ENCODE measurements around the gene NGF.
"Not testable (repeated sequence)": the region's sequence is repeated elsewhere in the genome, so short reads cannot be mapped to it uniquely, and the experiment has no call there.

The NGF gene

DNA sequence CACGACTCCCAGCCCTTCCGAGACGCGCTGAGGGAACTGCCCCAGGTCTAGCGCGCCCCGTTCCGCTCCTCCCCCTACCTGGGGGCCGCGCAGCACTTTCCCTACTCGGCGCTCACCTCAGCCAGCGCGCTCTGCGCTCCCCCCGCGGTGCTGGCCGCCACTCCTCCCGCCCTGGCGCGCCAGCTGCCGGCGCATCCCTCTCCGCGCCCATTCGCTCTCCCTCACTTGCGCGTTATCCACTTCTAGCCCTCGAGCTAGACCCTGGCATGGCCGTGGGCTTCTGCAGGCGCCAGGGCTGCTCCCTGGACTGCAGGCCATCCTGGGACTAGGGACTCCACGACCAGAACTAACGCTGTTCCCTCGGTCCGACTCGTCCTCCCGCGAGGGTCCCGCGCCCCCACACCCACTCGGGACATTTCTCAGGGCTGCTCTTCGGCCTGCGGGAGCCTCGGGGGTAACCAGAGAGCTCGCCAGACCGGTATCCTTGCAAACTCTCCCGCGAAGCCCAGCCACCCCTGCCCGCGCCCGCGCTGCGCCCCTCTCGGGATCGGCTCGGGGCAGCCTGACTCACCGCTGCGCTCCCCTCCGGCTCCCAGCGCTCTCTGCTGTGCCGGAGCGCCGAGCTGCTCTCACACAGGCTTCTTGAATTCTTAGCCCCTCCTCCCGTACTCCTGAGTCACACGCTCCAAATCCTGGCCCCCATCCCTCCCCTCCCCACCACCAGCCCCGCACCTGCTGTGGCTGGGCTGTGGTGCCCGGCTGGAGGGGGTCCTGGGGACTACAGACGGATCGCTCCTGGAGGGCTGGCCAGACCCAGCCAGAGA is at the start of gene NGF:
NGF (minus strand) TSS at position 617 of the 824 bp plus-strand sequence. CDS start 51,454 bp downstream, outside the sequence.
- no peak for DNase-seq (ENCODE audit: low read depth in 2 of 3, low spot score in 2 of 3)

DNA sequence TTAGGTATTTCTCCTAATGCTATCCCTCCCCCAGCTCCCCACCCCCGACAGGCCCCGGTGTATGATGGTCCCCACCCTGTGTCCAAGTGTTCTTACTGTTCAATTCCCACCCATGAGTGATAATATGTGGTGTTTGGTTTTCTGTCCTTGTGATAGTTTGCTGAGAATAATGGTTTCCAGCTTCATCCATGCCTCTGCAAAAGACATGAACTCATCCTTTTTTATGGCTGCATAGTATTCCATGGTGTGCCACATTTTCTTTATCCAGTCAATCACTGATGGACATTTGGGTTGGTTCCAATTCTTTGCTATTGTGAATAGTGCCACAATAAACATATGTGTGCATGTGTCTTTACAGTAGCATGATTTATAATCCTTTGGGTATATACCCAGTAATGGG is 45.4 kb upstream of the NGF start:
- DNase-seq (ENCODE audit: low read depth in 2 of 3, low spot score in 2 of 3): not testable (repeated sequence)

DNA sequence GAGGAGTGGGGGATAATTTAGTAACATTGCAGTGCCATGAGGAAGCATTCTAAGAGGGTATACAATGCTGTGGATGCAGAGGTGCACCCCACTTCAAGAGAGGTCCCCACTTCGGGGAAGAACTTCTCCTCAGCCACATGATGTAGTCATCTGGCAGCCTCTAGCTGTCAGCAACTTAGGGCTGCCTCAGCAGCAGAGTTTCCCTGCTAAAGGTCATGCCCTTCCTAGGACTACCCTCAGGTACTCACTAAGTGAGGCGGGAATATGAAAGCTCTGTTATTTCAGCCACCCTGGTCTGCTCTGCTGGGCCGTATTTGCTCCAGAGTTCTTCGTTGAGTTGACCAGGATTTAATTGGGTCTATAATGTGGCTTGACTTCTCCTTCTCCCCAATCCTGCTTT is 41.9 kb upstream of the NGF start:
- no peak for DNase-seq (ENCODE audit: low read depth in 2 of 3, low spot score in 2 of 3)

DNA sequence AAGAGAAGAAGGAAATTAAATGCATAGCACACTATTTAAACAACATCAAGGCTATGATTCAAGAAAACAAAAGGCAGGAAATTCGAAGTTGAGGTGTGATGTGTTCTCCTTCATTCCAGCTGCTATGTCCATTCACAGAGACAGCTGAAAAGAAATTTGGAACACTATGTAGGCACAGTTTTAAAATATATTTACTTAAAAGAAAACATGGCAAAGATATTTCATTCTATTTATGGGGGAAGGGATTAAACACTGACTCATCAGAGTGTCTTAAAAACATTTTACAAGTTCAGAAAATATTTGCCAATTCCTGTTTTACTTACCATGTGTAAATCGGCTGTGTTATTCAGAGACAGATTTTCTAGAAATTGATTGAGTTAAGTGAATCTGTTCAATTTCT is 39.4 kb upstream of the NGF start:
- no peak for DNase-seq (ENCODE audit: low read depth in 2 of 3, low spot score in 2 of 3)

DNA sequence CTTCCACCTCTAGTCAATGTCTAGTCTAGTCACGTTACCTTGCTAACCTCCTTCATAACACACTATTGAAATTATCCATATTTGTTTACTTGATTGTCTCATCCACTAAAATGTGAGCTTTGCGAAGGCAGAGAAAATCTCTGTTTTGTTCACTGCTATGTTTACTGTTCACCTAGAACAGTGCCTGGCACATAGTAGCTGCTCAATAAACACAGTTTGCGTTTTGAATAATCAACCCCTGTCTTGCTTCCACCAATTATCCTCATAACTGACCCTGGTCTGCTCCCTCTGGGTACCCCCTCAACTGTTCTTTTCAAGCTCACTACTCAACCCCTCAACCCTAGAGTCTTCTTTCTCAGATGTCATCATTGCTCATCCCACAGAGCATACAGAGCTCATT is 36.5 kb upstream of the NGF start:
- no peak for DNase-seq (ENCODE audit: low read depth in 2 of 3, low spot score in 2 of 3)

DNA sequence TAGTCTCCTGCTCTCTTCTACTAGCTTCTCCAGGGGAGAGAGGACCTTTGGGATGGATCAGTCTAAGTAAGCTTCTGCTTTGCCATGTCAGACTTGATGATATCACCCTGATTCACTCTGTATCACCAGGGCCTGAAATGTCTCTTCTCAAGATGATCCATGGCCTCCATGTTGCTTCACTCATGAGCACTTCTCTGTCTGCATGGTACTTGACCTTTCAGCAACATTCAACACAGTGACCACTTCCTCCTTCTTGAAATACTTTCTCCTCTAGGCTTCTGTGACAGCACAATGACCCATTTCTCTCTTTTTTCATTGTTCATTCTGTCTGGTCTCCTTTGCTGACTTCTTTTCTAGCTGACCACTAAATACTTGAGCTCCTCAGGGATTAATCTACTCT is 35.3 kb upstream of the NGF start:
- DNase-seq (ENCODE audit: low read depth in 2 of 3, low spot score in 2 of 3): no peak

DNA sequence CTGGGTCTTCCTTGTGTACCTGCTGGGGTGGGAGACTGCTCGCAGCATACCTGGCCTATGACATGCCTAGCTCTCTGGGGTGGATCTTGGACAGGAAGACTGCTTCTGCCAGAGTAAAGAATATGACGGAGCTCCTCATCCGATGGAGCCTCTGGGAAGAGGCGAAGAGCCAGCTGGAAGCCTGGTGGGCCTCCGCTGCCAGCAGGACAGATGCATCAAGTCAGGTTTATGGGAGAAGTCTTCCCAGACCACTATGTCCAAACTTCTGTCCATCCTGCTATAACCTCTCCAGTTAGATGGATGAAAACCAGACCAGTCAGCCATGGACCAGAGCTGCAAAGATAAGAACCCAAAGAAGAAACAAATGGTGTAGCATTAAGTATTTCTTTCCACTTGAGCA is 27.7 kb upstream of the NGF start:
- no peak for DNase-seq (ENCODE audit: low read depth in 2 of 3, low spot score in 2 of 3)

DNA sequence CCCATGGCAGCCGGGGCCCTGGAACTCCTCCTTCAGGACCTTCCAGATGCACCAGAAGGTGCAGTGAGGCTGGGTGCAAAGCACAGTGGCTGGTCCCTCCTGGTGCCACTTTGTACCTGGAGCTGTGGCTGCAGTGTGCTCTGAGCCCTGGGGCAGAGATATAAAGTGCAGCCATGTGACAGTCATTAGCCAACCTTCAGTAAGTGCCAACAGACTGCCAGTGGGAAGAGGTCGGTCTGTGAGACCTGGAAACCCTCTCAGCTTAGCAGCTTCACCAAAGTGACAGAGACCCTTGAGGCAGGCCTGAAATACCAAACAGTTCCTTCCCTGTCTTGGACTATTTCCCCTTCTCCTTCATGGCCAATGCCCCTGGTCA is 26.7 kb upstream of the NGF start:
- DNase-seq (ENCODE audit: low read depth in 2 of 3, low spot score in 2 of 3): no peak

DNA sequence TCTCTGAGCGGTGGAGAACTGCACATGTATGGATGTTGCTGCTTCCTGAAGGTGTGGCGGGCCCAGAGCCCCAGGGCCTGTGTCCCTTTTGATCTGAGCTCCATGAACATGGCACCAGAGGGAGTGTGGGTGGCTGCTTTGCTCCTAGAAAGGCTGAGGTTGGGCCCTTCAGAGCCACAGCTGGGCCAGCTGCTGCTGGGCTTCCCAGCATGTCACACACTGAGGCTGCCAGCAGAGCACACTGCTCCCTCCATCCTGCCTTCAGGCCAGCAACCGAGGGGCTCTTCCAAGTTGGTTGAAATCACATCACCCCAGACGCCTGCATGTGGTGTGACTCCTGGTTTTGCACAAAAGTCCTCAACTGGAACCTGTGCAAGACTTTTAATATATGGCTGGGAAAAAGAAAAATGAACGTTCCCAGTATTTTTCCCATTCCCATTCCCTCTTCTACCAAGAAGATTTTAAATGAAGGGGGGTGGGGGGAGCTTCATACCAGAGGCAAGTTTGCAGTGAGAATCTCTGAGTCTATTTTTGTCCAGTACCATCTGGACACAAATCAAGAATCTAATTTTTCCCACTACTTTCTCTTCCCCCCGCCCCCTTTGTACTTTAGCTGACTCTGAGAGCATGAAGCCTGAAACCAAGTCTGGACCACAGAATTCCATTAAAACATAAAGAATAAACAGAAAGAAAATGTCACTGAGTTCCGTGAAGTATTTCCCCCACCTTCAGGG is 26.2 kb upstream of the NGF start:
- no peak for DNase-seq (ENCODE audit: low read depth in 2 of 3, low spot score in 2 of 3)

DNA sequence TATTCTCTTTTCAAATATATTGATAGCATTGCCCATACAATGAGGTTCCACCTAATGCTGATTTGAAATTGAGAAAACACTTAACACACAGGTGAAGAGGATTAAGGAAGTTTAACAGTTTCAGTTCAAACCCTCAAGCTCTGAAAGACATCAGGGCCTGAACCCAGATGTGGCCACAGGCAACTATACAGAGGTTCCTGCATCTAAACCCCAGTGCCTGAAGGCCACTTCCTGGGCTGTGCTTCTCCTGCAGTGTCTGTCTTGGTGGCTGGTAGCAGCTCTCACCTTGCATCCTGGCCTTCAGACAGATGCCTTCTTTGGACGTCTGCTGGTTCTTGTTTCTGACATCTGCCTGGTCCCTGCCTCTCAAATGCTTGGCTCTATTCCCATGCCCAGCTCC is 25.1 kb upstream of the NGF start:
- no peak for DNase-seq (ENCODE audit: low read depth in 2 of 3, low spot score in 2 of 3)

DNA sequence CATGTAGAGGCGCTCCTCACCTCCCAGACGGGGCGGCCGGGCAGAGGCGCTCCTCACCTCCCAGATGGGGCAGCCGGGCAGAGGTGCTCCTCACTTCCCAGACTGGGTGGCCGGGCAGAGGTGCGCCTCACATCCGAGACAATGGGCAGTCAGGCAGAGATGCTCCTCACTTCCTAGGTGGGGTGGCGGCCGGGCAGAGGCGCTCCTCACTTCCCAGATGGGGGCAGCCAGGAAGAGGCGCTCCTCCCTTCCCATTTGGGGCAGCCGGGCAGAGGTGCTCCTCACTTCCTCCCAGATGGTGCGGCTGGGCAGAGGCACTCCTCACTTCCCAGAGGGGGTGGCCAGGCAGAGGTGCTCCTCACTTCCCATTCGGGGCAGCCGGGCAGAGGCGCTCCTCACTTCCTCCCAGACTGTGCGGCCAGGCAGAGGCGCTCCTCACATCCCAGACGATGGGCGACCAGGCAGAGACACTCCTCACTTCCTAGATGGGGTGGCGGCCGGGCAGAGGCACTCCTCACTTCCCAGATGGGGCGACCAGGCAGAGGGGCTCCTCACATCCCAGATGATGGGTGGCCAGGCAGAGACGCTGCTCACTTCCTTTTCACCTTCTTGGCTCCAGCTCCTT is 22.6 kb upstream of the NGF start:
- not testable (repeated sequence) for DNase-seq (ENCODE audit: low read depth in 2 of 3, low spot score in 2 of 3)

DNA sequence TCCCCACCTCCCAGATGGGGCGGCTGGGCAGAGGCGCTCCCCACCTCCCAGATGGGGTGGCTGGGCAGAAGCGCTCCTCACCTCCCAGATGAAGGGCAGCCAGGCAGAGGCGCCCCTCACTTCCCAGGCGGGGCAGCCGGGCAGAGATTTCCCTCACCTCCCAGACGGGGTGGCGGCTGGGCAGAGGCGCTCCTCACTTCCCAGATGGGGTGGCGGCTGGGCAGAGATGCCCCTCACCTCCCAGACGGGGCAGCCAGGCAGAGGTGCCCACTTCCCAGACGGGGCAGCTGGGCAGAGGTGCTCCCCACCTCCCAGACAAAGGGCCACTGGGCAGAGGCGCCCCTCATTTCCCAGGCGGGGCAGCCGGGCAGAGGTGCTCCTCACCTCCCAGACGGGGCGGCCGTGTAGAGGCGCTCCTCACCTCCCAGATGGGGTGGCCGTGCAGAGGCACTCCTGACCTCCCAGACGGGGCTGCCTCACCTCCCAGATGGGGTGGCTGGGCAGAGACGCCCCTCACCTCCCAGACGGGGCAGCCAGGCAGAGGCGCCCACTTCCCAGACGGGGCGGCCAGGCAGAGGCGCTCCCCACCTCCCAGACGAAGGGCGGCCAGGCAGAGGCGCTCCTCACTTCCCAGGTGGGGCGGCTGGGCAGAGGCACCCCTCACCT is 21.9 kb upstream of the NGF start:
- DNase-seq (ENCODE audit: low read depth in 2 of 3, low spot score in 2 of 3): not testable (repeated sequence)

DNA sequence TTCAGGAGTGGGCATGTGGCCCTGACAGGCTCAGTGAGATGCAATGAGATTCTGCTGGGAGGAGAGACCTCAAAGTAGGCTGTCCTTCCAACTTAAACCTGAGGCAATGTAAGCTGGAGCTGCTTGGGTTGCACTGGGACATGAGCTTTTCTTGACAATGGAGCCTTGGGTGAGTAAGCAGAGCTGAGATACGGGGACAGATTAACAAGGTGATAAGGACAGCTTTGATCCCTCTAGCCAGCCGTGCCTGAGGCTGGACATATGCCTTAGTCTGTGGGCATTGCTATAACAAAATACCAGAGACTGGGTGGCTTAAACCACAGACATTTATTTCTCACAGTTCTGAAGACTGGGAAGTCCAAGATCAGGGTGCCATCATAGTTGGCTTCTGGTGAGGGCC is 18.3 kb upstream of the NGF start:
- DNase-seq (ENCODE audit: low read depth in 2 of 3, low spot score in 2 of 3): no peak

DNA sequence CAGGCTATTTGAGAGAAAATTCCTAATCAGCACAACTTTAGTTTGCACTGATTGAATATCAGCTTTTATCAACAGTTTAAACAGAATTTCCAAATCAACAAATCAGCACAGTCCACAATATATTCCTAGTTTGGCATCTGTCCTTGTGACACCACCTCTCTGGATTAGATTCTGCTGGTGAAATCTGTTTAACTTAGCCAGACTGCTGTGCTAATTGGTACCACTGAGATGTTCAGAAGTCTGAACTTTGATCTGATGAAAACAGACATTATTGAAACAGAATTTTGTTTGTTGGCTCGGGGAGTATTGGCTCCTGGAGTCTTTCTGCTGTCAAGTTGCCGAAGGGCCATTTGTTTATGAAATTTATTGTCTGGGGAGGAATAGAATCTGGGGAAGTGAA is 17.0 kb upstream of the NGF start:
- DNase-seq (ENCODE audit: low read depth in 2 of 3, low spot score in 2 of 3): no peak

DNA sequence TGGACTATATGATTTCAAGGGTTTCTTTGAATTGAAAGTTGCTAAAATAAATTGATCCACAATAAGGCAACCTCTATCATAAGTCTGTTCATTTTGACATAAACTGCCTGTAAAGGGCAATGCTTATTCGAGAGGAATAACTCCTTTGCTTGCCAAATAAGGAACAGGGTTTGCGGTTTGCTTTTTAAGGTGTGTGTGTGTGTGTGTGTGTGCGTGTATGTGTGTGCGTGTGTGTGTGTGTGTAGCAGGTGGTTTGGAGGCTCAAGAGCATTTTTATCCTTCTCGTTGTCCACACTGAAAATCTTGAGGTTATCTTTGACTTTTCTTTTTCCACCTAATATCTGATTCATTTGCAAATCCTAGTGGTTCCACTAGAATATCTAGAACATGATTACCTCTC is 13.1 kb upstream of the NGF start:
- no peak for DNase-seq (ENCODE audit: low read depth in 2 of 3, low spot score in 2 of 3)

DNA sequence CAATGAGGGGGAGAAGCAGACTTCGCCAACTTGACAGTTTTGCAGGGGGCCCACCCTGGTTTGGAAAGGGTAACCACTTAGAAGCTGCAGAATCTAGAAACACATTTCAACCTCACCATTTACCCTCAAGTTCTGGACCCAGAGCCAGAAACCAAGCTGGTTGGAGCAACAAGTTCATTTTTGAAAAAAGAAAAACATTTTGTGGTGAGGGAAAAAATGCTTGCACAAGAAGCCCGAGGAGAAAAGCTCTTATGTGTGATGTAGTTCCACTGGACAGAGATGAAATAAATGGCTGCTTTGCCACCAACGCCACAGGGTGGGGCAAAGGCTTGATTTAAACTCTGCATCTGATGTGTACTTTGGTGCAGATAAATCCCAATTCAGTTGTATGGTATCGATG is 10.6 kb upstream of the NGF start:
- DNase-seq (ENCODE audit: low read depth in 2 of 3, low spot score in 2 of 3): no peak

DNA sequence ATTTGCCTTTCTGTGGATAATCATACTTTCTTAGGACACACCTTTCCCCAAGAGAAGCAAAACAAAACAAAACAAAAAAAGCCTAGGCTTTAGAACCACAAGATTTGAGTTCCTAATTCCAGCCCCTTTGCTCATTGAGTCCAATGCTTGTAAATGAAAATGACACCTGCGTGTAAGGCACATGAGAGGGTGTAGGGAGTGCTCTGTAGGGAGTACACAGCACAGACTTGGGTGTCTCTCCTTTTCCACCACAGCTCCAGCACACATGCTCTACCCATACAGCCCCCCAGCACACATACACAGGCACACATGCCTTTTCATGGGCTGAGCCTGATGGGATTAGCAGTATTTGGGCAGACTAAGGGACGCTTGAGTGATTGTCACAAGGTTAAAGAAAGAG is 9.2 kb upstream of the NGF start:
- DNase-seq (ENCODE audit: low read depth in 2 of 3, low spot score in 2 of 3): no peak

DNA sequence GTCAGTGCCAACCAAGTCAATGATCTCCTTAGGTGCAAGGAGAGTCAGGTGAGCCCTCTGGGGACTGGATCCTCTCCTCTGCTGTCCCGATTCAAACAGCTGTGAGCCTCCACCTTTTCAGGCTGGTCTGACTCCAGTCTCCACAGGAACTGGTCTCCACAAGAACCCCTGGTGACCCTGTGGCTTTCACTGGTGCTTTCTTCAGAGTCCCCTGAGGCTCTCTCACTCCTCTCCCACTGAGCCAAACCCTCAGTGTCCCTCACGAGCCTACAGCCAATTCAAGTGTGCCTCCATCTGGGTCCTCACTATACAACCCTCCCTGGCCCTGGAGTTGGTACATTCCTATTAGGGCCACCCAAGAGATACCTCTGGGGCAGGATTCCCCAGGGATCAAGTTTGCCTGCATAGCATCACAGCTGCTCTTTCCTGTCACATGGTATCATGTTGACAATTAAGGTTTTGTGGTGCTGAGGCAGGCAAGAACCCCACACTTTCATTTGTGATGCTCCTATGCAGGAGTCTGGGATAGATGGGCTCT is 5.2 kb upstream of the NGF start:
- no peak for DNase-seq (ENCODE audit: low read depth in 2 of 3, low spot score in 2 of 3)

DNA sequence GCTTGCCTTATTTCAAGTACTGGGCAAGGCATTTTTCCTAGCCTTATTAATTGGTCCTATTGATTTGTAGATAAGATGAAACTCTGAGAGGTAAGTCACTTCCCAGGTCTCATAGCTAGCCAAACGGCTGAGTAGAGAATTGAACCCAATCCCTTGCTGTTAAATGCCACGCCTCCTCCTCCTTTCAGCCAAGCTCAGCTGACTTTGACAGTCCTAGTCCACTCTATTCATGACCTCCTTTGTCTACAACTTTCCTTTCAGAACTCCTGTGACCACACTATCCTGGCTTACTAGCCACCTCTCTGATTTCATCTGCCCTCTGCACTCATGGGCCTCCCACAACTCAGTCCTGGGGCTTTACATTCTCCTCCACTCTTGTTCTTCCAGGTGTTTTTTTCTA is 3.9 kb upstream of the NGF start:
- no peak for DNase-seq (ENCODE audit: low read depth in 2 of 3, low spot score in 2 of 3)

DNA sequence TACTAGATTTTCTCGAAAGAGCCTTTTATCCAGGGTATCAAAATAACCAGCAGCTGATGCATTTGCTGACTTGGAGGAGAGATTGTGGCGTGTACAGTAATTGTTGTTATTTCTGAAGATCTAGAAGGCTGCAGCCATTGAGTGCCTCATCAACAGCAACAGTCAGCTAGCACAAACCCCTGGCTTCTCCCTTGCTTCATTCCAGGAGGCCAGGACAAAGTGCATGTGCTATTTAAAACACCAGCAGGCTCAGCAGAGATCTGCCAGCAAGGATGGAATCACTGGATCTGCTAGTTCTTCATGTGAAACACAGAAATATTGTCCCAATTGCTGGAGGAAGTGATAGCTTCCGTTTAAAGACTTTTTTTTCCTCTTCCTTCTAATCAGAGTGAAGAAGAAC is 2.8 kb upstream of the NGF start:
- no peak for DNase-seq (ENCODE audit: low read depth in 2 of 3, low spot score in 2 of 3)

DNA sequence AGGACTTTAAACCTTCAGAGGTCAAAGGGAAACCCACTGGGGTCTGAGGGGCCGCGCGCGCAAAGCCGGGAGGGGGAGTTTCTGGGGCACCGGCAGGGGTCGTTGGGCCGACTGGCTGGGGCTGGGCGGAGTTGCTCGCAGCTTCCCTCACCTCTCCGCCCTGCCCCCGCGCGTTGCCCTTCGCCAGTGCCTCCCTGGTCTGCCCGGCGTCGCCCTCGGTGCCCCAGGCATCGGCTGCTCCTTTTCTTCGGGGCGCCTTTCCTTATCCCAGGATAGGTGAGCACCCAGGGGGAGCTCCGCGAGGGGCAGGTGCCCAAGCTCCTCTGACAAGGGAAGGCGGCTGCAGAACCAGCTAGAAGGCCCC is 390 bp upstream of the NGF start:
- DNase-seq (ENCODE audit: low read depth in 2 of 3, low spot score in 2 of 3): no peak

DNA sequence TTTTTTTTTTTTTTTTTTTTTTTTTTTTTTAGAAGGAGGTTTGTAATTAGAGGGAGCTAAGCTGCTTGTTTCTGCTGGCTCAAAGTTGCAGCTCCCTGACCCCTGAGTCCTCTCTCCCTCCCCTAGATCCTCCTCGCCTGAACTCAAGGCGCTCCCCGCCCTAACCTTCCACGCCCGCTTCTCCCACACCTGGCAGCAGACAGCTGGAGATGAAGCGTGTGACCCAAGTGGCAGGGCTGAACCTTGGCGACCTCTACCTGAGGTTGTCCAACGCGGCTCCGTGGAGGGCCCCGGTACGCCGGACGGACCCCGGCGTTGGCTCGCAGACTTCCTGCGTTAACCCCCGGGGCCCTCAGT is 795 bp downstream of the NGF start:
- DNase-seq (ENCODE audit: low read depth in 2 of 3, low spot score in 2 of 3): no peak

Measured in activated CD8-positive, alpha-beta memory T cell treated with anti-CD3 and anti-CD28 coated beads for 48 hours (primary cell).